Eye (tissue), 1 donor: ENCODE data around the gene CELSR2.

ENCODE experiments used
- DNase-seq: peaks from one replicate; pipeline ENCODE4 v3.0.0-alpha.2; 2015

Gene CELSR2

DNA sequence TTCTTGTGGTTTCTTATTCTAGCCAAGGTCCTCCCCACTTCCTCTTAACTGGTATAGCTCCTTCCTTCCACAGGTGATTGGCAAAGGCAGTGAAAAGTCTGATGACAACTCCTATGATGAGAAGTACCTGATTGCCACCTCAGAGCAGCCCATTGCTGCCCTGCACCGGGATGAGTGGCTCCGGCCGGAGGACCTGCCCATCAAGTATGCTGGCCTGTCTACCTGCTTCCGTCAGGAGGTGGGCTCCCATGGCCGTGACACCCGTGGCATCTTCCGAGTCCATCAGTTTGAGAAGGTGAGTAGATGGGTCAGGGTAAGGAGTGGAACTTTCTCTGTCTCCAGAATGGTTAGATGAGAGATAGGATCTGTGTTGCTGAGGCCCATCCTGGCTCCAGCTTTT, 14.2 kb upstream of the CELSR2 start:
- DNase-seq, result no peak

DNA sequence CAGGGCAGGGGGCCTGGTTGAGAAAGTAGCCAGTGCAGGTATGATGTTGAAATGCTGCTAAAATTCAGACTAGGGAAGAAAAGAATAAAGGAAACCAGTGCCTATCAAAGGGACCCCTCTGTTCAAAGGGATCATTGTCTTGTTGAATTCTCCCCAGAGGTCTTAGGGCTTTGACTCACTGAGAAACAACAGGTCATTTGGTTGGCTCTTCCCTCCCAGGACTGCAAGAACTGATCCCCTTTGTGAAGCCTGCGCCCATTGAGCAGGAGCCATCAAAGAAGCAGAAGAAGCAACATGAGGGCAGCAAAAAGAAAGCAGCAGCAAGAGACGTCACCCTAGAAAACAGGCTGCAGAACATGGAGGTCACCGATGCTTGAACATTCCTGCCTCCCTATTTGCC, 11.8 kb upstream of the CELSR2 start:
- no peak for DNase-seq

DNA sequence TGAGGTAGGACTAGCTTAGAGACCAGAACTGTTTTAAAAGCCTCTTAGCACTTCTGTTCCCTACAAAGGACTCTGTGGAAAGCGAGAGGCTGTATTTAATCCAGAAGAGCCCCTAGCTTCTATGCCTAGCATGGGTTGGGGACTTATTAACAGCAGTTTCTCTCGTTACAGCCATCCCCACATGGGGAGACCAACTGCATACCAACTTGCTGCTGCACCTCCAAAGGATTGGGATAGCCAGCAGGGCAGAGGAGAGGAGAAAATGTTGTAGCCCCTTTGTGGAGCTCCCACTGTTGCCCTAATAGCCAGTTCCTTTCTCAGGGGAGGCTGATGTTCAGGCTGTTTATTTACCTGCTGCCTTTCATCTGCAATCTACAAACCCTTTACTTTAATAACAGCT, 11.0 kb upstream of the CELSR2 start:
- no peak for DNase-seq

DNA sequence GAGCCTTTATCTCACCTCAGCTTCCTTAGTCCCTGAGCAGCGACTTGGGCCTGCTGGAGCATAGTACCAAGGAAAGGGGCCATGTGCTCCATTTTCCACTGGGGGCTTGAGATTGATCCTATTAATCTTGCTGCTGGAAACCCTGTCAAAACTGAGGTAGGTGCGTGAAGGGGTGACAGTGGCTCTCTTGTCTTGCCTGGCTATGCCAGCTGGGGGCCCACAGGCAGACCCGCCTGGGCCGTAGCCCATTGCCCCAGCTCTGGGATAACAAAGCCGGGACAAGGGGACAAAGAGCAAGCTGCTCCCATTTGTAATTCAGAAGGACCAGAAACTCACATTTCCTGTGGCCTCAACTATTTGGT, 10.3 kb upstream of the CELSR2 start:
- DNase-seq, result no peak

DNA sequence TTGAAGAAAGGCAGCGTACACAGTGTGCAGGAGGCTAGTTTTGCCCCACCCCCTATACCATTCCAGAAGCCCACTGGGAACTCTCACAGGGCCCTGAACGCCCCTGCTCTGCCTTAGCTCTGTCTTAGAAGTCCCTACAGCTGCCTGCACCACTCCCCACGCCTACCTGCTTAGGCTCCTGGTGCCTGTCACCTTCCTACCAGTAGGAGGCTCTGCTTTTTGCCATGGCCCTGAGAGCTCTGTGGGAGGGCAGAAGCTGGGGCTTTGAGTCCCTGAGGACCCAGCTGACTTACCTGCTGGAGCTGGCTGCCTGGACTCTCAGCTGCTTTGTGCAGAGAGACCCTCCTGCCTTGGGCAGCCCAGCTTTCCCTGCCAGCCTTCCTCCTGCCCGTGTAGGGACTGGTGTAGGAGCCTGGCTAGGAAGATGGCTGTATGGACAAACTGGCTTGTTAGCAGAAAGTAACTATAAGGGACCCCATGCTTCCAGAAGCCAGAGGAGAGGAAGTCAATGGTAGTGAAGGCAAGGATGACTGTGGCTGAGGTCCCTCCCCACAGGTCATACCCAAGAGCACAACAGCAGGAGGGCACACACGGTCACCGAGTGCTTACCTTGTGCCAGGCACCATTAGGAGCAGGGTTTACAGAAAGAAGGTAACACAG, 9.8 kb upstream of the CELSR2 start:
- no peak for DNase-seq

DNA sequence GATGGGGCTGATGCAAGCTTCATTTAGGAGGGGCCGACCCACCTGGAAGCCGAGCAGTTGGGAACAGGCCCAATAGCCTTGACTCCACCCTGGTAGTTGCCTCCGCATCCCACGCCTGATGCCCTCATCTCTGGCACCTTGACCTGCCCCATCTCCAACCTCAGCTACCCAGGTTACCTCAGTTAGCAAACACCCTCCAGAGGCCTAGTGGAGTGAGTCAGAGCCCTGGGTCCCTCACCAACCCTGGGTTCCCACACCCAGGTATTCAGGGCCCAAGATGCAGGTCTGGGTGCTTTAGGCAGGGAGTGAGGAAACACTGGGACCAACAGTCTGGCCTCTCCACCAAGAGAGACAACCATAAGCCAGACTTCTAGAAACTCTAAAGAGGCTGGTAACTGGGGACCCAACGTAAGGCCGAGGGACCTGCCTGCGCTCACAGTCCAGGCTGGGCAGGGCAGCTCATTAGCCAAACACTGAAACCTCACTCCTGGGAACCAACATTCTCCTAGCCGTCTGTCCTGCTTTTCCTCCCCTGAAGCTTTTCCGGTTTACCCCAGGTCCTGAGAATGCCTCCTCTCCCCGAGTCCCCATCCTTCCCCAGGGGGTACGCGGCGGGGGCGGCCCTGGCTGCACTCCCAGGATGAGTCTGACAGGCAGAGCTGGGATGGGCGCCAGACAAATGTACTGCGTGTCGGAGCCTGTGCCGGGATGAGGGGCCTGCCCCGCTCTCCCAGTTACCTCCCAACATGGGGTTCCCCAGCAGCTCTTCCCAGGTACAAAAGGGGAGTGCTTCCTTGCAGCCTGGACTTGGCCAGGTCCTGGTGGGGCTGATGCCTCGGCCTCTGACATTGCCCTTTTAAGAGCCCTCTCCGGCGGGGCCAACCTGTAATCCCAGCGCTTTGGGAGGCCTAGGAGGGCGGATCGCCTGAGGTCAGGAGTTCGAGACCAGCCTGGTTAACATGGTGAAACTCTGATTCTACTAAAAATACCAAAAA, 8.9 kb upstream of the CELSR2 start:
- DNase-seq, result peak; percentile 72

DNA sequence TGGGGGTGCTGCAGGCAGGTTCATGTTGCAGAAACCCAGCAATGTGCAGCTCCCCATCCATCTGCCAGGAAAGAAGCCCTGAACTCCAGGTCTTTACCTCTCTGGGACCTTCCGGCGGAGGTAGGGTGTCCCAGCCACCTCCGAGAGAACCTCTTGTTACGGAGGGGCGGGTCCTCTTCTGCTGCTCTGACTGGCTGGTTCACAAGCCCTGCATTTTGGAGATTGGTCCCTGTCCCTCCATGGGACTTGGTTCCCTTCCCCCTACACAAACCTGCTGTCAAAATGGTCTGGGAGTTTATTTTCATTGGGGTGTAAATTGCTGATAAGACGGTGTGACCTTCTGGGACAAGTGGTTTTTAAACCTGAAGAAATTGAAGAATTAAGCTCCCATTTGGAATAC, 8.0 kb upstream of the CELSR2 start:
- DNase-seq, result no peak

DNA sequence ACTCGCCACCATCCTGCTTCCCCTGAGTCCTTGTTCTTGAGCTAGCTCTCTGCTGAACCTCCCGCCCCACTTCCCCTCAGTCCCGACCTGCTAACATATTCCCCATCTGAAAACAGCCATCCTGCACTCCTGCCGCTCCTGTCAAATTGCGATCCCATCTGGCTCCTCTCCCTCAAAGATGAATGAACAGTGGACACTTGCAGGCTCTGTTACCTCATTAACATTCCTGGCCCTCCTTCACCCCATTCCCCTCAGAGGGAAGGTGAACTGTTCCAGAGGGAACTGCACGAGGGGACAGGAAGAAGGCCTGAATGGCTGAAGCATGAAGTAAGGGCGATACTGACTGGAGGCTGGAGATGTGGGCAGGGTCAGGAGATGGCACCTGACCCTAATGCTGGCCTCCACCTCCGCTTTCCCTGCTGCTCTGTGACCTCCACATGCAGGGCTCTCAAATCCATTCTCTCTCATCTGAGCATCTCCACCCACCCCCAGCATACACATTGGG, 7.4 kb upstream of the CELSR2 start:
- peak; percentile 57 for DNase-seq

DNA sequence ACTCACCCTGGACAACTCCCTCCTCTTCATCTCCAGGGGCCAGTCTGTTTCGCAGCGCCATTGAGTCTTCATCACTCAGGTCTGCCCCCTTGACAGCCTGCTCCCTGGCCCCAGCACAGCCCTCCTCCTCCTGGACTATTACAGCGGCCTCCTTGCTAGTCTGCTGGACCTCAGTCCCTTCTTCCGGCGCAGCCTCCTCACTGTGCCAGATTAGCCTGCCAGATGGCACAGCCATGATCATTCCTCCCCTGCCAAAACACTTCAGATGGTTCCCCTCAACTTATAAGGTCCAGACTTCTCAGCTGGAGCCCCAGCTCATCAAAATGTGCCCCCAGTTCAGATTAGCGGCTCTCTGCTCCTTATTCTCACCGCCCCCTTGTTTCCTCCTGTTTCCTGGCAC, 7.0 kb upstream of the CELSR2 start:
- DNase-seq, result no peak

DNA sequence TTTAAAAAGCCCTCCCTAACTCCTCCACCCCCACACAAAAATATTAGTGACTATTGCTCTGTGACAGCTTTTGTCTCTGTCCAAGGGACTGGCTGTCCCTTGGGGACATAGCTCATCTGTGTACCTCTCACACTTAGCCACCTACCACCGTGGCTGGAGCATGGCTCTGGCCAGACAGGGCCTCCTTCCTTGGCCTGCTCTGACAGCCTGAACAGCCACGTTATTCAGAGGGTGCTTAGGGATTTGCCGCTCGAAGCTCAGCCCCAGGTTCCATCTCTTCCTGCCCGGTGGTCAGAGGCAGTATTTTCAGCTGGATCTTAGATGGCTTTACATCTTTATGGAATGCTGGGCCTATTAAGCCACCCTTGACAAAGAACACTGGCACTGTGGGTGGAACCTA, 6.1 kb upstream of the CELSR2 start:
- DNase-seq, result no peak

DNA sequence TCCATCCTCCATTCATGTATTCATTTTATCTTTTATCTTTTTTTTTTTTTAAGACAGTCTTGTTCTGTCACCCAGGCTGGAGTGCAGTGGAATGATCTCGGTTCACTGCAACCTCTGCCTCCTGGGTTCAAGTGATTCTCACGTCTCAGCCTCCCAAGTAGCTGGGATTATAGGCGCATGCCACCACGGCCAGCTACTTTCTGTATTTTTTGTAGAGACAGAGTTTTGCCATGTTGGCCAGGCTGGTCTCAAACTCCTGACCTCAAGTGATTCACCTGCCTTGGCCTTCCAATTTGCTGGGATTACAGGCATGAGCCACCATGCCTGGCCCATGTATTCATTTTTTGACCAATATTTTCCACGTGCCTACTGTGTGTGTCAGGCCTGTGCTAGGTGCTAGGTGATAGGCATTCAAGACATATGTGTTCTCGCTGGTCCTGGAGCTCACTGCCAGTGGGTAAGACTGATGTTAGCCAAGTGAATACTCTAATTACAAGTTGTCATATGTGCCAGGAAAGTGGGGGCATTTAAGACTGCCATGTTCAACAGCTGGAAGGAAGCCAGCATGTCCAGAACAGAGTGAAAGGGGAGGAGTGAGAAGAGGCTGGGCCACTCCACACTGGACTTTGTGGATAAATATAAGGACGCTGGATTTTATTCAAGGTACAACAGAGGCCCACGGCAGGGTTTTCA, 5.3 kb upstream of the CELSR2 start:
- no peak for DNase-seq

DNA sequence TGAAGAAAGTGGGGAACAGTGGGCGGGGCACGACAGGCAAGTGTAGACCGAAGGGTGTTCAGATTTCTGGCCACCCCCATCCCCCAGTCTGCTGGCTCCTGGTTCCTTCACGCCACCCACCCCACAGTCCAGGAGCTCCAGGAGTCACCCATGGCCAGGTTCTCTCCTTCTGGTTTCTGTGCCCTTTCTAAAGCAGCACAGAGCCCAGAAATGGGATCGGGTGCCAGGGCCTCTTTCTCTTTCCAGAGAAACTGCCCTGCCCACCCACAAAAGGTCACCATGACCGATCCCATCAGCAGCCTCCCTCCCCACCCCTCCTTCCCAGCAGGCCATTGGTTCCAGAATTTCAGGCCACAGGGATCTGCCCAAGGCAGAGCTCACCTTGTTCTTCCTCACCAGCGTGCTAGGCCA, 3.2 kb upstream of the CELSR2 start:
- DNase-seq, result no peak

DNA sequence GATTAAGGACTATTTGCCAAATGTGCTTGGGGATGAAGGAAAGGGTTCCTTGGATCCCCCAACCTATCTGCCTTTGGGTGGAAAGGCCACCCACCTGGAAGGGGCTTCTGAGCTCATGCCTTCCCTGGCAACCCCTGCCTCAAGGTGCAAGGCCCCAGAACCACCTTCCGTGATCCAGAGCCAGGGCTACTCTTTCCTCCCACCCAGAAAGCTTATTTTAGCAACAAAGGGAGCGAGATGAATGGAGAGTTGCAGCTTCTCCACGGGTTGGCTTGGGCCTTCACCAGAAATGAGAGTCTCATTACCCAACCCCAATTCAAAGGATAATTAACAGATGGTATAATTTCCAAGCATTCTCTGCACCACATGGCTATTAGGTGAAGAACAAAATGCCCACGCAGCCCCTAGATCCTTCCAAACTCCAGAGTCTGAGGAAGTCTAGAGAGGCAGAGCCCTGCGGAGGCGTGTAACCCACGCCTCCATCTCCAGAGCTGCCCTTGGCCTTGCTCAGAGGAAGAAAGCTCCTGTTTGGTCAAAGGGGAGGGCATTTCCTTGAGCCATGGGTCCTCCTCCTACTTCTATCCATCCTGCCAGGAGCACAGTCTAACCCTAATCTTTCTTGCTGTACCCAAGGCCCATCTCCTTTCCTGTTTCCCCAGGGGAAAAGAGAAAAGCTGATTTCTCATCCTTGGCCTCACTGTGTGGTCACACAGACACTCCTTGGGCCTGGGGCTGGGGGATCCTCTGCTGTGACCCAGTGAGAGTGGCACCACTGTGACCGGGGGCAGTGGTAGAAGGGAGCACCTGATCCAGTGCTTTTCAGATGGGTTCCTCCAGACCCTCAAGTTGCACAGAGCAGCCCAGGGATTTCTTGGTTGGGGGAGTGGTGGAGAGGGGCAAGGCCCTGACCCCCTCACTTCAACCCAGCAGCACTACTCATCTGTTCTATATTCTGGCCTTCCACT, 1.7 kb upstream of the CELSR2 start:
- DNase-seq, result no peak

DNA sequence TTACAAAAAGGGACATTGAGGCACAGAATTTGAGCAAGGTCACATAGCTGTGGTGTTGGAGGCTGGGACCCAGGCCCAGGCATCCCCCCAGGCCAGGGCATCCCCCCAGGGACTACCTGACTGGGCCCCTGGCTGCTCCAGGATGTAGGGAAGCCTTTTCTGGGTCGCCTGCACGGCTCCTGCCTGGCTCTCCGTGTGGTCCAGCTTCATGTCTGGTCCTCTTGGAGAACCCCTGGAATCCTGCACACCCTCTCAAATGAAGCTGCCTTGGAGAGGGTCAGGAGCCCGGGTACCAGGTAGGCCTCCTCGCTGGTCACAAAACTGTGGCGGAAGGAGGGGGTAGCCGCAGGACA, 919 bp upstream of the CELSR2 start:
- DNase-seq, result no peak

DNA sequence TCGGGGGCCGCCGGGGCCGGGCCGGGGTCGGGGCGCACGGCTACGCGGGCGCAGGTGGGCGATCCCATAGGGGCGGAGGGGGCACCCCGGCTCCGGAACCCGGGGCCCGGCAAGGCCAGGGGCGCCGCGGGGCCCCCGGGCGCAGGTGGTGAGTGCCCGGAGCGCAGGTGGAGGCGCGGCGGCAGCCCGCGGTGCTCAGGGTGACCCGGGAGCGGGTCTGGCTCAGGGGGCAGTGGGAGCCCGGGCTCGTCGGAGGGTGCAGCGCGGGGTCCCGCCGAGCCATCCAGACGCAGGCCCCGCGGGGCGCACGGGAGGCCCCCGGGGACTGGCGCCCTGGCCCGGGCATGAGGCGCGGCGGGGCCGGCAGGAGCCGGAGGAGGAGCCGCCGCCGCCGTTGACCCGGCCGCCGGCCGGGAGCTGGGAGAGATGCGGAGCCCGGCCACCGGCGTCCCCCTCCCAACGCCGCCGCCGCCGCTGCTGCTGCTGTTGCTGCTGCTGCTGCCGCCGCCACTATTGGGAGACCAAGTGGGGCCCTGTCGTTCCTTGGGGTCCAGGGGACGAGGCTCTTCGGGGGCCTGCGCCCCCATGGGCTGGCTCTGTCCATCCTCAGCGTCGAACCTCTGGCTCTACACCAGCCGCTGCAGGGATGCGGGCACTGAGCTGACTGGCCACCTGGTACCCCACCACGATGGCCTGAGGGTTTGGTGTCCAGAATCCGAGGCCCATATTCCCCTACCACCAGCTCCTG, 489 bp downstream of the CELSR2 start:
- peak; percentile 48 for DNase-seq

DNA sequence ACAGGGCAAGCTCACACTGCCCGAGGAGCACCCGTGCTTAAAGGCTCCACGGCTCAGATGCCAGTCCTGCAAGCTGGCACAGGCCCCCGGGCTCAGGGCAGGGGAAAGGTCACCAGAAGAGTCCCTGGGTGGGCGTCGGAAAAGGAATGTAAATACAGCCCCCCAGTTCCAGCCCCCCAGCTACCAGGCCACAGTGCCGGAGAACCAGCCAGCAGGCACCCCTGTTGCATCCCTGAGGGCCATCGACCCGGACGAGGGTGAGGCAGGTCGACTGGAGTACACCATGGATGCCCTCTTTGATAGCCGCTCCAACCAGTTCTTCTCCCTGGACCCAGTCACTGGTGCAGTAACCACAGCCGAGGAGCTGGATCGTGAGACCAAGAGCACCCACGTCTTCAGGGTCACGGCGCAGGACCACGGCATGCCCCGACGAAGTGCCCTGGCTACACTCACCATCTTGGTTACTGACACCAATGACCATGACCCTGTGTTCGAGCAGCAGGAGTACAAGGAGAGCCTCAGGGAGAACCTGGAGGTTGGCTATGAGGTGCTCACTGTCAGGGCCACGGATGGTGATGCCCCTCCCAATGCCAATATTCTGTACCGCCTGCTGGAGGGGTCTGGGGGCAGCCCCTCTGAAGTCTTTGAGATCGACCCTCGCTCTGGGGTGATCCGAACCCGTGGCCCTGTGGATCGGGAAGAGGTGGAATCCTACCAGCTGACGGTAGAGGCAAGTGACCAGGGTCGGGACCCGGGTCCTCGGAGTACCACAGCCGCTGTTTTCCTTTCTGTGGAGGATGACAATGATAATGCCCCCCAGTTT, 1.3 kb downstream of the CELSR2 start:
- no peak for DNase-seq

DNA sequence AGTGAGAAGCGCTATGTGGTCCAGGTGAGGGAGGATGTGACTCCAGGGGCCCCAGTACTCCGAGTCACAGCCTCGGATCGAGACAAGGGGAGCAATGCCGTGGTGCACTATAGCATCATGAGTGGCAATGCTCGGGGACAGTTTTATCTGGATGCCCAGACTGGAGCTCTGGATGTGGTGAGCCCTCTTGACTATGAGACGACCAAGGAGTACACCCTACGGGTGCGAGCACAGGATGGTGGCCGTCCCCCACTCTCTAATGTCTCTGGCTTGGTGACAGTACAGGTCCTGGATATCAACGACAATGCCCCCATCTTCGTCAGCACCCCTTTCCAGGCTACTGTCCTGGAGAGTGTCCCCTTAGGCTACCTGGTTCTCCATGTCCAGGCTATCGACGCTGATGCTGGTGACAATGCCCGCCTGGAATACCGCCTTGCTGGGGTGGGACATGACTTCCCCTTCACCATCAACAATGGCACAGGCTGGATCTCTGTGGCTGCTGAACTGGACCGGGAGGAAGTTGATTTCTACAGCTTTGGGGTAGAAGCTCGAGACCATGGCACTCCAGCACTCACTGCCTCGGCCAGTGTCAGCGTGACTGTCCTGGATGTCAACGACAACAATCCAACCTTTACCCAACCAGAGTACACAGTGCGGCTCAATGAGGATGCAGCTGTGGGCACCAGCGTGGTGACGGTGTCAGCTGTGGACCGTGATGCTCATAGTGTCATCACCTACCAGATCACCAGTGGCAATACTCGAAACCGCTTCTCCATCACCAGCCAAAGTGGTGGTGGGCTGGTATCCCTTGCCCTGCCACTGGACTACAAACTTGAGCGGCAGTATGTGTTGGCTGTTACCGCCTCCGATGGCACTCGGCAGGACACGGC, 2.2 kb downstream of the CELSR2 start:
- no peak for DNase-seq

DNA sequence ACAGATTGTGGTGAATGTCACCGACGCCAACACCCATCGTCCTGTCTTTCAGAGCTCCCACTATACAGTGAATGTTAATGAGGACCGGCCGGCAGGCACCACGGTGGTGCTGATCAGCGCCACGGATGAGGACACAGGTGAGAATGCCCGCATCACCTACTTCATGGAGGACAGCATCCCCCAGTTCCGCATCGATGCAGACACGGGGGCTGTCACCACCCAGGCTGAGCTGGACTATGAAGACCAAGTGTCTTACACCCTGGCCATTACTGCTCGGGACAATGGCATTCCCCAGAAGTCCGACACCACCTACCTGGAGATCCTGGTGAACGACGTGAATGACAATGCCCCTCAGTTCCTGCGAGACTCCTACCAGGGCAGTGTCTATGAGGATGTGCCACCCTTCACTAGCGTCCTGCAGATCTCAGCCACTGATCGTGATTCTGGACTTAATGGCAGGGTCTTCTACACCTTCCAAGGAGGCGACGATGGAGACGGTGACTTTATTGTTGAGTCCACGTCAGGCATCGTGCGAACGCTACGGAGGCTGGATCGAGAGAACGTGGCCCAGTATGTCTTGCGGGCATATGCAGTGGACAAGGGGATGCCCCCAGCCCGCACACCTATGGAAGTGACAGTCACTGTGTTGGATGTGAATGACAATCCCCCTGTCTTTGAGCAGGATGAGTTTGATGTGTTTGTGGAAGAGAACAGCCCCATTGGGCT, 3.0 kb downstream of the CELSR2 start:
- no peak for DNase-seq
